Liver (tissue), 9 donors: ENCODE results near the gene KNDC1. TPM values are rescaled to one million over a fixed set of nuclear protein-coding genes. Genes with fewer than 3 reads are reported as not detected.

Source experiments
- DNase-seq: peaks from one replicate; pipeline ENCODE4 v3.0.0-alpha.2; 2017; ENCODE audit warnings: low spot score
- H3K27ac ChIP-seq, 2 donors: one replicate each; pipeline ENCODE4 v1.7.0; 2013; ENCODE audit warnings: inconsistent platforms in 2 of 2, low read length in 2 of 2, control low read depth in 1 of 2, low read depth in 1 of 2, mild to moderate bottlenecking in 1 of 2
- H3K27me3 ChIP-seq, 4 donors: one replicate each; pipeline versions ENCODE4 v1.6.1 to v1.7.0; 2013; ENCODE audit warnings: low read length in 3 of 4, inconsistent platforms in 1 of 4, mild to moderate bottlenecking in 1 of 4, moderate library complexity in 1 of 4; ENCODE audit not compliant: control insufficient read depth in 4 of 4, insufficient read depth in 4 of 4
- H3K36me3 ChIP-seq, 4 donors: one replicate each; pipeline versions ENCODE4 v1.6.1 to v1.7.0; 2013; ENCODE audit warnings: low read length in 3 of 4, mild to moderate bottlenecking in 3 of 4, low read depth in 1 of 4, moderate library complexity in 1 of 4; ENCODE audit not compliant: control insufficient read depth in 4 of 4, insufficient read depth in 3 of 4
- H3K4me1 ChIP-seq, 4 donors: one replicate each; pipeline versions ENCODE4 v1.6.1 to v1.7.0; 2013; ENCODE audit warnings: low read length in 3 of 4, mild to moderate bottlenecking in 3 of 4, moderate library complexity in 1 of 4; ENCODE audit not compliant: control insufficient read depth in 4 of 4, insufficient read depth in 4 of 4
- H3K4me3 ChIP-seq, 3 donors: one replicate each; pipeline versions ENCODE4 v1.6.1 to v1.7.0; 2013; ENCODE audit warnings: low read length in 3 of 3, control low read depth in 1 of 3, low read depth in 1 of 3, mild to moderate bottlenecking in 1 of 3
- H3K9ac ChIP-seq, 2 donors: one replicate each; pipeline ENCODE4 v1.7.0; 2013; ENCODE audit warnings: low read length in 2 of 2, mild to moderate bottlenecking in 2 of 2, moderate library complexity in 2 of 2, control low read depth in 1 of 2, low read depth in 1 of 2
- H3K9me3 ChIP-seq, 4 donors: one replicate each; pipeline versions ENCODE4 v1.6.1 to v1.7.0; 2013; ENCODE audit warnings: low read length in 3 of 4; ENCODE audit not compliant: control insufficient read depth in 4 of 4
- ATF3 ChIP-seq: IDR thresholded peaks from 2 replicates; pipeline ENCODE4 v1.6.1; 2016; ENCODE audit warnings: antibody characterized with exemption
- EGR1 ChIP-seq, 2 donors: IDR thresholded peaks; 2 replicates each; pipeline ENCODE4 v1.6.1; 2016 to 2018; ENCODE audit warnings: antibody characterized with exemption in 2 of 2, low read depth in 2 of 2
- FOXA1 ChIP-seq: IDR thresholded peaks from 2 replicates; pipeline ENCODE4 v1.6.1; 2016; ENCODE audit warnings: antibody characterized with exemption
- GABPA ChIP-seq, 2 donors: IDR thresholded peaks in 1 of 2; conservative IDR thresholded peaks in 1 of 2; 2 replicates each; pipeline ENCODE4 v1.6.1; 2016; ENCODE audit warnings: antibody characterized with exemption in 2 of 2, mild to moderate bottlenecking in 1 of 2, moderate library complexity in 1 of 2
- HNF4A ChIP-seq, 2 donors: conservative IDR thresholded peaks; 2 replicates each; pipeline ENCODE4 v1.6.1; 2016; ENCODE audit warnings: antibody characterized with exemption in 2 of 2, mild to moderate bottlenecking in 2 of 2
- HNF4G ChIP-seq: IDR thresholded peaks from 2 replicates; pipeline ENCODE4 v1.6.1; 2016; ENCODE audit warnings: antibody characterized with exemption
- JUND ChIP-seq, 2 donors: IDR thresholded peaks; 2 replicates each; pipeline ENCODE4 v1.6.1; 2016; ENCODE audit warnings: antibody characterized with exemption in 2 of 2
- NR2F2 ChIP-seq: IDR thresholded peaks from 2 replicates; pipeline ENCODE4 v1.6.1; 2016; ENCODE audit warnings: antibody characterized with exemption
- RAD21 ChIP-seq, 2 donors: IDR thresholded peaks; 2 replicates each; pipeline ENCODE4 v1.6.1; 2016; ENCODE audit warnings: antibody characterized with exemption in 2 of 2, mild to moderate bottlenecking in 2 of 2
- REST ChIP-seq: IDR thresholded peaks from 2 replicates; pipeline ENCODE4 v1.6.1; 2016; ENCODE audit warnings: antibody characterized with exemption, mild to moderate bottlenecking
- SP1 ChIP-seq: IDR thresholded peaks from 2 replicates; pipeline ENCODE4 v1.6.1; 2018; ENCODE audit warnings: antibody characterized with exemption, mild to moderate bottlenecking
- TAF1 ChIP-seq: conservative IDR thresholded peaks from 2 replicates; pipeline ENCODE4 v1.6.1; 2016; ENCODE audit warnings: antibody characterized with exemption, mild to moderate bottlenecking
- WGBS: extraction: QIAGEN DNeasy Blood & Tissue Kit; methylation state at CpG from one replicate; pipeline ENCODE4 v1.1.7; 2013; 5-methylcytosine and 5-hydroxymethylcytosine counted together
- polyA plus RNA-seq, 2 donors: library from polyadenylated mRNA; stranded (reverse) in 1 of 2; unstranded in 1 of 2; fragments of 200-250 nt in 1 of 2; fragments of >200 nt in 1 of 2; fragmentation: Nextera tagmentation in 1 of 2; extraction: Ambion mirVana in 1 of 2; gene quantifications; one replicate each; pipeline versions ENCODE4 v1.2.1 to v1.2.3, GENCODE V29; 2013 to 2015
- total RNA-seq, 2 donors: library from RNA; depleted of rRNA; stranded (reverse); fragments of >200 nt; gene quantifications; one replicate each; pipeline ENCODE4 v1.2.3, GENCODE V29; 2014
- TF ChIP-seq, protein P1 (sequence below): fragments of 150-350 bp; IDR thresholded peaks from 2 replicates; pipeline ENCODE4 v1.5.1; 2017; ENCODE audit warnings: improper control_type of control experiment, low read depth, low read length; ENCODE audit not compliant: missing input control
- TF ChIP-seq, protein P2 (sequence below): IDR thresholded peaks from 2 replicates; pipeline ENCODE4 v1.6.1; 2016; ENCODE audit warnings: antibody characterized with exemption
- TF ChIP-seq, protein P3 (sequence below): IDR thresholded peaks from 2 replicates; pipeline ENCODE4 v1.6.1; 2016; ENCODE audit warnings: antibody characterized with exemption
- donor health status: healthy.
- donor health status: healthy.
- donor health status: healthy.
- donor health status: healthy.
- donor health status: healthy.

The KNDC1 gene
- total and polyA plus RNA-seq, 4 donors: 0.53 to 12.9 (median 4.3) TPM

- H3K27ac ChIP-seq: no peak overlapping the region
- H3K4me1 ChIP-seq: no peaks in the 10 kb centered on the region
- H3K36me3 ChIP-seq: peaks cover 0 to 19% (median 0%) of the 10 kb centered on the region in 4 donors
- H3K4me3 ChIP-seq: no peak overlapping the region
- no peaks in the 10 kb centered on the region for H3K9me3 ChIP-seq
- no peaks in the 10 kb centered on the region for H3K27me3 ChIP-seq
- no peak for DNase-seq
- TF ChIP-seq RAD21 (IDR thresholded peaks at IDR 0.05) (no peak), ATF3 (no peak), REST (no peak), NR2F2 (no peak), SP1 (no peak), JUND (IDR thresholded peaks at IDR 0.05) (no peak), GABPA (IDR thresholded peaks at IDR 0.05 in 1 of 2, conservative IDR thresholded peaks at IDR 0.05 in 1 of 2) (no peak), HNF4A (conservative IDR thresholded peaks at IDR 0.05) (no peak)
- TF ChIP-seq, protein P1, sequence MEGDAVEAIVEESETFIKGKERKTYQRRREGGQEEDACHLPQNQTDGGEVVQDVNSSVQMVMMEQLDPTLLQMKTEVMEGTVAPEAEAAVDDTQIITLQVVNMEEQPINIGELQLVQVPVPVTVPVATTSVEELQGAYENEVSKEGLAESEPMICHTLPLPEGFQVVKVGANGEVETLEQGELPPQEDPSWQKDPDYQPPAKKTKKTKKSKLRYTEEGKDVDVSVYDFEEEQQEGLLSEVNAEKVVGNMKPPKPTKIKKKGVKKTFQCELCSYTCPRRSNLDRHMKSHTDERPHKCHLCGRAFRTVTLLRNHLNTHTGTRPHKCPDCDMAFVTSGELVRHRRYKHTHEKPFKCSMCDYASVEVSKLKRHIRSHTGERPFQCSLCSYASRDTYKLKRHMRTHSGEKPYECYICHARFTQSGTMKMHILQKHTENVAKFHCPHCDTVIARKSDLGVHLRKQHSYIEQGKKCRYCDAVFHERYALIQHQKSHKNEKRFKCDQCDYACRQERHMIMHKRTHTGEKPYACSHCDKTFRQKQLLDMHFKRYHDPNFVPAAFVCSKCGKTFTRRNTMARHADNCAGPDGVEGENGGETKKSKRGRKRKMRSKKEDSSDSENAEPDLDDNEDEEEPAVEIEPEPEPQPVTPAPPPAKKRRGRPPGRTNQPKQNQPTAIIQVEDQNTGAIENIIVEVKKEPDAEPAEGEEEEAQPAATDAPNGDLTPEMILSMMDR: no peak
- H3K9ac ChIP-seq: no peak overlapping the region
- 88% methylated on average over 57 of the region's 57 CpGs for WGBS
These were observed 41.3 kb downstream of the KNDC1 start for GRCh38 chr10:133201151-133201947.

- H3K27ac ChIP-seq: no peak overlapping the region
- no peak overlapping the region for H3K9ac ChIP-seq
- H3K27me3 ChIP-seq: no peaks in the 10 kb centered on the region
- no peak overlapping the region for H3K4me3 ChIP-seq
- H3K4me1 ChIP-seq: no peaks in the 10 kb centered on the region
- no peak for TF ChIP-seq HNF4A (conservative IDR thresholded peaks at IDR 0.05)
- TF ChIP-seq, protein P2, sequence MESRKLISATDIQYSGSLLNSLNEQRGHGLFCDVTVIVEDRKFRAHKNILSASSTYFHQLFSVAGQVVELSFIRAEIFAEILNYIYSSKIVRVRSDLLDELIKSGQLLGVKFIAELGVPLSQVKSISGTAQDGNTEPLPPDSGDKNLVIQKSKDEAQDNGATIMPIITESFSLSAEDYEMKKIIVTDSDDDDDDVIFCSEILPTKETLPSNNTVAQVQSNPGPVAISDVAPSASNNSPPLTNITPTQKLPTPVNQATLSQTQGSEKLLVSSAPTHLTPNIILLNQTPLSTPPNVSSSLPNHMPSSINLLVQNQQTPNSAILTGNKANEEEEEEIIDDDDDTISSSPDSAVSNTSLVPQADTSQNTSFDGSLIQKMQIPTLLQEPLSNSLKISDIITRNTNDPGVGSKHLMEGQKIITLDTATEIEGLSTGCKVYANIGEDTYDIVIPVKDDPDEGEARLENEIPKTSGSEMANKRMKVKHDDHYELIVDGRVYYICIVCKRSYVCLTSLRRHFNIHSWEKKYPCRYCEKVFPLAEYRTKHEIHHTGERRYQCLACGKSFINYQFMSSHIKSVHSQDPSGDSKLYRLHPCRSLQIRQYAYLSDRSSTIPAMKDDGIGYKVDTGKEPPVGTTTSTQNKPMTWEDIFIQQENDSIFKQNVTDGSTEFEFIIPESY: no peak
- TF ChIP-seq FOXA1: no peak
- no peak for TF ChIP-seq NR2F2
- no peak for TF ChIP-seq REST
- TF ChIP-seq EGR1 (IDR thresholded peaks at IDR 0.05; ENCODE audit: low read depth in 2 of 2): no peak
- TF ChIP-seq, protein P3, sequence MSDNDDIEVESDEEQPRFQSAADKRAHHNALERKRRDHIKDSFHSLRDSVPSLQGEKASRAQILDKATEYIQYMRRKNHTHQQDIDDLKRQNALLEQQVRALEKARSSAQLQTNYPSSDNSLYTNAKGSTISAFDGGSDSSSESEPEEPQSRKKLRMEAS: no peak
- no peak for TF ChIP-seq GABPA (IDR thresholded peaks at IDR 0.05 in 1 of 2, conservative IDR thresholded peaks at IDR 0.05 in 1 of 2)
- no peak for TF ChIP-seq RAD21 (IDR thresholded peaks at IDR 0.05)
- no peak for TF ChIP-seq SP1
- no peak for TF ChIP-seq TAF1
- TF ChIP-seq HNF4G: no peak
- WGBS: 81% methylated on average over 29 of the region's 29 CpGs
- peaks cover 0 to 19% (median 0%) of the 10 kb centered on the region in 4 donors for H3K36me3 ChIP-seq
- no peak for DNase-seq
- no peaks in the 10 kb centered on the region for H3K9me3 ChIP-seq
These were observed 42.1 kb downstream of the KNDC1 start for GRCh38 chr10:133201948-133202725.
